SK-N-SH treated with all-trans-retinoic acid at 6 μM for 48 hours (cell line): ENCODE measurements around the gene ZGLP1.

Source experiments
- ATAC-seq: fragments of 200-7000 bp; cut with Tn5 transposase; 3 replicates; pipeline ENCODE4 v1.9.1; 2020; ENCODE audit warnings: mild to moderate bottlenecking, moderate library complexity
- ARNTL ChIP-seq: fragments of 450-650 bp; formaldehyde crosslinking; IDR thresholded peaks from 2 replicates; pipeline ENCODE4 v1.5.0; 2020; ENCODE audit warnings: low read depth, mild to moderate bottlenecking, moderate library complexity, borderline replicate concordance
- BACH2 ChIP-seq: fragments of 250-450 bp; sonication (Bioruptor Pico); IDR thresholded peaks from 2 replicates; pipeline ENCODE4 v1.9.0; 2021; ENCODE audit warnings: mild to moderate bottlenecking, borderline replicate concordance
- CSDC2 ChIP-seq: fragments of 250-450 bp; sonication (Bioruptor Pico); IDR thresholded peaks from 2 replicates; pipeline ENCODE4 v1.5.0; 2020; ENCODE audit warnings: mild to moderate bottlenecking, moderate library complexity
- ESRRG ChIP-seq: fragments of 250-450 bp; sonication (Bioruptor Pico); IDR thresholded peaks from 2 replicates; pipeline ENCODE4 v1.6.1; 2021; ENCODE audit warnings: mild to moderate bottlenecking
- GLIS3 ChIP-seq: fragments of 250-450 bp; sonication (Bioruptor Pico); IDR thresholded peaks from 2 replicates; pipeline ENCODE4 v1.5.0; 2020; ENCODE audit warnings: mild to moderate bottlenecking, moderate library complexity
- ISL1 ChIP-seq: fragments of 250-450 bp; sonication (Bioruptor Pico); IDR thresholded peaks from 2 replicates; pipeline ENCODE4 v2.1.2; 2022; ENCODE audit warnings: mild to moderate bottlenecking, moderate library complexity
- PPARA ChIP-seq: fragments of 250-450 bp; sonication (Bioruptor Pico); IDR thresholded peaks from 2 replicates; pipeline ENCODE4 v1.5.0; 2020; ENCODE audit warnings: mild to moderate bottlenecking, borderline replicate concordance
- RARB ChIP-seq: fragments of 250-450 bp; sonication (Bioruptor Pico); IDR thresholded peaks from 2 replicates; pipeline ENCODE4 v1.8.0; 2021; ENCODE audit warnings: mild to moderate bottlenecking, moderate library complexity
- SNAI2 ChIP-seq: fragments of 250-450 bp; sonication (Bioruptor Pico); IDR thresholded peaks from 2 replicates; pipeline ENCODE4 v1.5.0; 2020; ENCODE audit warnings: mild to moderate bottlenecking, moderate library complexity
- TCF4 ChIP-seq: fragments of 250-450 bp; sonication (Bioruptor Pico); IDR thresholded peaks from 2 replicates; pipeline ENCODE4 v1.8.0; 2021; ENCODE audit warnings: mild to moderate bottlenecking, moderate library complexity, borderline replicate concordance
- ZC3H10 ChIP-seq: fragments of 250-450 bp; sonication (Bioruptor Pico); IDR thresholded peaks from 2 replicates; pipeline ENCODE4 v1.5.1; 2021; ENCODE audit warnings: mild to moderate bottlenecking, moderate library complexity
- ZFP3 ChIP-seq: fragments of 250-450 bp; sonication (Bioruptor Pico); IDR thresholded peaks from 2 replicates; pipeline ENCODE4 v1.5.0; 2020; ENCODE audit warnings: mild to moderate bottlenecking, moderate library complexity
- ZFP30 ChIP-seq: fragments of 450-650 bp; formaldehyde crosslinking; IDR thresholded peaks from 2 replicates; pipeline ENCODE4 v1.5.0; 2022; ENCODE audit warnings: mild to moderate bottlenecking, moderate library complexity
- ZNF565 ChIP-seq: fragments of 450-650 bp; formaldehyde crosslinking; conservative IDR thresholded peaks from 2 replicates; pipeline ENCODE4 v1.5.0; 2020; ENCODE audit warnings: low read depth, mild to moderate bottlenecking, moderate library complexity
- ZNF70 ChIP-seq: fragments of 450-650 bp; formaldehyde crosslinking; IDR thresholded peaks from 2 replicates; pipeline ENCODE4 v1.5.0; 2020; ENCODE audit warnings: mild to moderate bottlenecking, moderate library complexity
- ZNF8 ChIP-seq: fragments of 450-650 bp; formaldehyde crosslinking; IDR thresholded peaks from 2 replicates; pipeline ENCODE4 v1.5.0; 2020; ENCODE audit warnings: mild to moderate bottlenecking, moderate library complexity
- TF ChIP-seq, protein P1 (sequence below): fragments of 250-450 bp; sonication (Bioruptor Pico); IDR thresholded peaks from 2 replicates; pipeline ENCODE4 v1.5.0; 2020; ENCODE audit warnings: mild to moderate bottlenecking, moderate library complexity
- TF ChIP-seq, protein P2 (sequence below): fragments of 250-450 bp; sonication (Bioruptor Pico); IDR thresholded peaks from 2 replicates; pipeline ENCODE4 v1.8.0; 2020; ENCODE audit warnings: mild to moderate bottlenecking, moderate library complexity, borderline replicate concordance
- TF ChIP-seq, protein P3 (sequence below): fragments of 250-450 bp; sonication (Bioruptor Pico); IDR thresholded peaks from 2 replicates; pipeline ENCODE4 v1.5.1; 2021; ENCODE audit warnings: mild to moderate bottlenecking, moderate library complexity
- TF ChIP-seq, protein P4 (sequence below): fragments of 250-450 bp; sonication (Bioruptor Pico); IDR thresholded peaks from 2 replicates; pipeline ENCODE4 v1.8.0; 2021; ENCODE audit warnings: low read depth, mild to moderate bottlenecking, moderate library complexity, borderline replicate concordance

The ZGLP1 gene

DNA sequence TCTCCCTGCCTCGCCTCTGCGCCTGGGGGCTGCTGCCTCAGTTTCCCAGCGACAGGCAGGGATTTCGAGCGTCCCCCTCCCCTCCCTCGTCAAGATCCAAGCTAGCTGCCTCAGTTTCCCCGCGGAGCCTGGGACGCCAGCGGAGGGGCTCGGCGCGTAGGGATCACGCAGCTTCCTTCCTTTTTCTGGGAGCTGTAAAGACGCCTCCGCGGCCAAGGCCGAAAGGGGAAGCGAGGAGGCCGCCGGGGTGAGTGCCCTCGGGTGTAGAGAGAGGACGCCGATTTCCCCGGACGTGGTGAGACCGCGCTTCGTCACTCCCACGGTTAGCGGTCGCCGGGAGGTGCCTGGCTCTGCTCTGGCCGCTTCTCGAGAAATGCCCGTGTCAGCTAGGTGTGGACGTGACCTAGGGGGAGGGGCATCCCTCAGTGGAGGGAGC is 39.4 kb downstream of the ZGLP1 start:
- peak; percentile 6 for ATAC-seq
- no peak for TF ChIP-seq ZFP30 (CRISPR knock-in tag)
- no peak for TF ChIP-seq ZFP3 (CRISPR knock-in tag)
- TF ChIP-seq, protein P1, sequence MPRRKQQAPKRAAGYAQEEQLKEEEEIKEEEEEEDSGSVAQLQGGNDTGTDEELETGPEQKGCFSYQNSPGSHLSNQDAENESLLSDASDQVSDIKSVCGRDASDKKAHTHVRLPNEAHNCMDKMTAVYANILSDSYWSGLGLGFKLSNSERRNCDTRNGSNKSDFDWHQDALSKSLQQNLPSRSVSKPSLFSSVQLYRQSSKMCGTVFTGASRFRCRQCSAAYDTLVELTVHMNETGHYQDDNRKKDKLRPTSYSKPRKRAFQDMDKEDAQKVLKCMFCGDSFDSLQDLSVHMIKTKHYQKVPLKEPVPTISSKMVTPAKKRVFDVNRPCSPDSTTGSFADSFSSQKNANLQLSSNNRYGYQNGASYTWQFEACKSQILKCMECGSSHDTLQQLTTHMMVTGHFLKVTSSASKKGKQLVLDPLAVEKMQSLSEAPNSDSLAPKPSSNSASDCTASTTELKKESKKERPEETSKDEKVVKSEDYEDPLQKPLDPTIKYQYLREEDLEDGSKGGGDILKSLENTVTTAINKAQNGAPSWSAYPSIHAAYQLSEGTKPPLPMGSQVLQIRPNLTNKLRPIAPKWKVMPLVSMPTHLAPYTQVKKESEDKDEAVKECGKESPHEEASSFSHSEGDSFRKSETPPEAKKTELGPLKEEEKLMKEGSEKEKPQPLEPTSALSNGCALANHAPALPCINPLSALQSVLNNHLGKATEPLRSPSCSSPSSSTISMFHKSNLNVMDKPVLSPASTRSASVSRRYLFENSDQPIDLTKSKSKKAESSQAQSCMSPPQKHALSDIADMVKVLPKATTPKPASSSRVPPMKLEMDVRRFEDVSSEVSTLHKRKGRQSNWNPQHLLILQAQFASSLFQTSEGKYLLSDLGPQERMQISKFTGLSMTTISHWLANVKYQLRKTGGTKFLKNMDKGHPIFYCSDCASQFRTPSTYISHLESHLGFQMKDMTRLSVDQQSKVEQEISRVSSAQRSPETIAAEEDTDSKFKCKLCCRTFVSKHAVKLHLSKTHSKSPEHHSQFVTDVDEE (CRISPR knock-in tag) = no peak
- no peak for TF ChIP-seq CSDC2
- TF ChIP-seq, protein P2, sequence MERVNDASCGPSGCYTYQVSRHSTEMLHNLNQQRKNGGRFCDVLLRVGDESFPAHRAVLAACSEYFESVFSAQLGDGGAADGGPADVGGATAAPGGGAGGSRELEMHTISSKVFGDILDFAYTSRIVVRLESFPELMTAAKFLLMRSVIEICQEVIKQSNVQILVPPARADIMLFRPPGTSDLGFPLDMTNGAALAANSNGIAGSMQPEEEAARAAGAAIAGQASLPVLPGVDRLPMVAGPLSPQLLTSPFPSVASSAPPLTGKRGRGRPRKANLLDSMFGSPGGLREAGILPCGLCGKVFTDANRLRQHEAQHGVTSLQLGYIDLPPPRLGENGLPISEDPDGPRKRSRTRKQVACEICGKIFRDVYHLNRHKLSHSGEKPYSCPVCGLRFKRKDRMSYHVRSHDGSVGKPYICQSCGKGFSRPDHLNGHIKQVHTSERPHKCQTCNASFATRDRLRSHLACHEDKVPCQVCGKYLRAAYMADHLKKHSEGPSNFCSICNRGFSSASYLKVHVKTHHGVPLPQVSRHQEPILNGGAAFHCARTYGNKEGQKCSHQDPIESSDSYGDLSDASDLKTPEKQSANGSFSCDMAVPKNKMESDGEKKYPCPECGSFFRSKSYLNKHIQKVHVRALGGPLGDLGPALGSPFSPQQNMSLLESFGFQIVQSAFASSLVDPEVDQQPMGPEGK = no peak
- no peak for TF ChIP-seq BACH2
- TF ChIP-seq ARNTL (CRISPR knock-in tag) = no peak
- no peak for TF ChIP-seq PPARA (CRISPR knock-in tag)

DNA sequence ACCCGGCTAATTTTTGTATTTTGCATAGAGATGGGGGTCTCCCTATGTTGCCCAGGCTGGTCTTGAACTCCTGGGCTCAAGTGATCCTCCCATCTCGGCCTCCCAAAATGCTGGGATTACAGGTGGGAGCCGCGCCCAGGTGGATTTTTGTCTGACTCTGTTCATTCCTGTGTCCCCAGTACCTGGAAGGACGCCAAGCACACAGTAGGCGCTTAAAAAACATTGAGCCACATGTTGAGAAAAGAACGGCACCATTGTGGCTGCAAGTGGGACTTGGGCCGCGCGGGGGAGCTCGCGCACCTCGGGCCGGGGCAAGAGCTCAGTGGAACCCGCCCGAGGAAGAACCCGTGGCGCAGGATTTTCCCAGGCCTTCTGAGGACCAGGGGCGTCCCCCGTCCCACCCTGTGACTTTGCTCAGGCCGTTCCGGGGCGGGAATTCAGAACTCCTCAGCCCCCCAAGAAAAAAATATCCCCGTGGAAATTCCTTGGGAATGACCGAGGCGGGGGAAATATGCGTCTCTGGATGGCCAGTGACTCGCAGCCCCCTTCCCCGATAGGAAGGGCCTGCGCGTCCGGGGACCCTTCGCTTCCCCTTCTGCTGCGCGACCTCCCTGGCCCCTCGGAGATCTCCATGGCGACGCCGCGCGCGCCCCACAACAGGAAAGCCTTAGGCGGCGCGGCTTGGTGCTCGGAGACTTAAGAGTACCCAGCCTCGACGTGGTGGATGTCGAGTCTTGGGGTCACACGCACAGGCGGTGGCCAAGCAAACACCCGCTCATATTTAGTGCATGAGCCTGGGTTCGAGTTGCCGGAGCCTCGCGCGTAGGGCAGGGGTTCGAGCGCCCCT is 40.1 kb downstream of the ZGLP1 start:
- ATAC-seq = peak; percentile 84
- no peak for TF ChIP-seq SNAI2 (CRISPR knock-in tag)
- no peak for TF ChIP-seq TCF4 (CRISPR knock-in tag)
- TF ChIP-seq, protein P1 (CRISPR knock-in tag) = no peak
- no peak for TF ChIP-seq CSDC2
- TF ChIP-seq GLIS3 (CRISPR knock-in tag) = no peak
- no peak for TF ChIP-seq ZFP30 (CRISPR knock-in tag)
- no peak for TF ChIP-seq ZNF70
- TF ChIP-seq RARB (CRISPR knock-in tag) = no peak
- no peak for TF ChIP-seq ZFP3 (CRISPR knock-in tag)
- TF ChIP-seq ZNF8 (CRISPR knock-in tag) = no peak
- TF ChIP-seq ISL1 (CRISPR knock-in tag) = no peak
- no peak for TF ChIP-seq ARNTL (CRISPR knock-in tag)
- TF ChIP-seq, protein P3, sequence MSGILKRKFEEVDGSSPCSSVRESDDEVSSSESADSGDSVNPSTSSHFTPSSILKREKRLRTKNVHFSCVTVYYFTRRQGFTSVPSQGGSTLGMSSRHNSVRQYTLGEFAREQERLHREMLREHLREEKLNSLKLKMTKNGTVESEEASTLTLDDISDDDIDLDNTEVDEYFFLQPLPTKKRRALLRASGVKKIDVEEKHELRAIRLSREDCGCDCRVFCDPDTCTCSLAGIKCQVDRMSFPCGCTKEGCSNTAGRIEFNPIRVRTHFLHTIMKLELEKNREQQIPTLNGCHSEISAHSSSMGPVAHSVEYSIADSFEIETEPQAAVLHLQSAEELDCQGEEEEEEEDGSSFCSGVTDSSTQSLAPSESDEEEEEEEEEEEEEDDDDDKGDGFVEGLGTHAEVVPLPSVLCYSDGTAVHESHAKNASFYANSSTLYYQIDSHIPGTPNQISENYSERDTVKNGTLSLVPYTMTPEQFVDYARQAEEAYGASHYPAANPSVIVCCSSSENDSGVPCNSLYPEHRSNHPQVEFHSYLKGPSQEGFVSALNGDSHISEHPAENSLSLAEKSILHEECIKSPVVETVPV (CRISPR knock-in tag) = no peak
- TF ChIP-seq ZNF565 (CRISPR knock-in tag) = no peak
- TF ChIP-seq ZC3H10 (CRISPR knock-in tag) = no peak
- no peak for TF ChIP-seq ESRRG (CRISPR knock-in tag)
- no peak for TF ChIP-seq PPARA (CRISPR knock-in tag)
- TF ChIP-seq, protein P4, sequence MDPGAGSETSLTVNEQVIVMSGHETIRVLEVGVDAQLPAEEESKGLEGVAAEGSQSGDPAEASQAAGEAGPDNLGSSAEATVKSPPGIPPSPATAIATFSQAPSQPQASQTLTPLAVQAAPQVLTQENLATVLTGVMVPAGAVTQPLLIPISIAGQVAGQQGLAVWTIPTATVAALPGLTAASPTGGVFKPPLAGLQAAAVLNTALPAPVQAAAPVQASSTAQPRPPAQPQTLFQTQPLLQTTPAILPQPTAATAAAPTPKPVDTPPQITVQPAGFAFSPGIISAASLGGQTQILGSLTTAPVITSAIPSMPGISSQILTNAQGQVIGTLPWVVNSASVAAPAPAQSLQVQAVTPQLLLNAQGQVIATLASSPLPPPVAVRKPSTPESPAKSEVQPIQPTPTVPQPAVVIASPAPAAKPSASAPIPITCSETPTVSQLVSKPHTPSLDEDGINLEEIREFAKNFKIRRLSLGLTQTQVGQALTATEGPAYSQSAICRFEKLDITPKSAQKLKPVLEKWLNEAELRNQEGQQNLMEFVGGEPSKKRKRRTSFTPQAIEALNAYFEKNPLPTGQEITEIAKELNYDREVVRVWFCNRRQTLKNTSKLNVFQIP = no peak
- TF ChIP-seq BACH2 = no peak
- TF ChIP-seq, protein P2 = no peak
